ENCODE measurements around the gene TOP2B.

DNA sequence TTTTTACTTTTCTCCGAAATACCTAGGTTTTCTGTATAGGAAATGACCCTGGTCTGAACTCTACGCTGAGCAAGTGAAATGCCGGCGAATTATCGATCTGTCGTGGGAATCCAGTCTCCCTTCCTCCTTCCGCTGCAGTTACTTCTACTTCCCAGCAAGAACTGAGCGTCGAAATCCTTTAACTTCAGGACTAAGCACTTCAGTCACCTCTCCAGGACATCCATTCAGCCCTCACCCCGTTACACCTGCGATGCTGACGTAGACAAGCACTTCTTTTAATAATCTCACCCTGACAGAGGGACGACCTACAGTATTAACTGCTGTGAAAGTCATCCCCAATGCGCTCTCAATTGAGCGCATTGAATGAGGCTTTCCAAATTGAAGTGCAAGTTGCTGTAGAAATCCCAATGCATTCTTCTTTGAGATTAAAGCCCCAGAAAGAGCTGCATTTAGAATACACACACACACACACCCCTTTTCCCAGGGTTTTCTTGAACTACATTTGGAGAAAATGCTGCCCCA, 1.3 kb downstream of the TOP2B start:
- TF ChIP-seq, protein P1, sequence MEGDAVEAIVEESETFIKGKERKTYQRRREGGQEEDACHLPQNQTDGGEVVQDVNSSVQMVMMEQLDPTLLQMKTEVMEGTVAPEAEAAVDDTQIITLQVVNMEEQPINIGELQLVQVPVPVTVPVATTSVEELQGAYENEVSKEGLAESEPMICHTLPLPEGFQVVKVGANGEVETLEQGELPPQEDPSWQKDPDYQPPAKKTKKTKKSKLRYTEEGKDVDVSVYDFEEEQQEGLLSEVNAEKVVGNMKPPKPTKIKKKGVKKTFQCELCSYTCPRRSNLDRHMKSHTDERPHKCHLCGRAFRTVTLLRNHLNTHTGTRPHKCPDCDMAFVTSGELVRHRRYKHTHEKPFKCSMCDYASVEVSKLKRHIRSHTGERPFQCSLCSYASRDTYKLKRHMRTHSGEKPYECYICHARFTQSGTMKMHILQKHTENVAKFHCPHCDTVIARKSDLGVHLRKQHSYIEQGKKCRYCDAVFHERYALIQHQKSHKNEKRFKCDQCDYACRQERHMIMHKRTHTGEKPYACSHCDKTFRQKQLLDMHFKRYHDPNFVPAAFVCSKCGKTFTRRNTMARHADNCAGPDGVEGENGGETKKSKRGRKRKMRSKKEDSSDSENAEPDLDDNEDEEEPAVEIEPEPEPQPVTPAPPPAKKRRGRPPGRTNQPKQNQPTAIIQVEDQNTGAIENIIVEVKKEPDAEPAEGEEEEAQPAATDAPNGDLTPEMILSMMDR (conservative IDR thresholded peaks at IDR 0.05; ENCODE audit: low read length): no peak
- TF ChIP-seq EZH2phosphoT487 (IDR thresholded peaks at IDR 0.05; ENCODE audit: borderline replicate concordance): no peak
